Testis (tissue), 3 donors: ENCODE data around the gene OR52N2. TPM values are rescaled to one million over a fixed set of nuclear protein-coding genes. Genes with fewer than 3 reads are reported as not detected.

ENCODE experiments used
- DNase-seq: peaks from one replicate; pipeline ENCODE4 v3.0.0-alpha.2; 2019
- H3K27ac ChIP-seq, 2 donors: fragments of 200-600 bp; sonication (generic); one replicate each; pipeline ENCODE4 v1.5.1; 2019
- H3K27me3 ChIP-seq: fragments of 200-600 bp; sonication (generic); one replicate; pipeline ENCODE4 v1.5.1; 2019
- H3K36me3 ChIP-seq: fragments of 200-600 bp; sonication (generic); one replicate; pipeline ENCODE4 v1.5.1; 2017; ENCODE audit warnings: low read depth; ENCODE audit errors: missing control alignments
- H3K4me1 ChIP-seq: fragments of 200-600 bp; sonication (generic); one replicate; pipeline ENCODE4 v1.5.1; 2019
- H3K4me3 ChIP-seq, 2 donors: fragments of 200-600 bp; sonication (generic); one replicate each; pipeline ENCODE4 v1.5.1; 2017 to 2019
- H3K9me3 ChIP-seq: fragments of 200-600 bp; sonication (generic); one replicate; pipeline ENCODE4 v1.5.1; 2017
- CTCF ChIP-seq, 3 experiments: fragments of 450-650 bp in 2 of 3; fragments of 200-600 bp in 1 of 3; sonication (generic) in 1 of 3; IDR thresholded peaks; one replicate each; pipeline ENCODE4 v1.5.1; 2016 to 2019; ENCODE audit warnings: antibody characterized with exemption in 3 of 3, mild to moderate bottlenecking in 2 of 3, moderate library complexity in 1 of 3
- POLR2A ChIP-seq: fragments of 450-650 bp; IDR thresholded peaks from one replicate; pipeline ENCODE4 v1.6.1; 2017; ENCODE audit warnings: antibody characterized with exemption, mild to moderate bottlenecking, moderate library complexity
- WGBS, 2 donors: methylation state at CpG; one replicate each; pipeline ENCODE4 v1.1.5; 2018; 5-methylcytosine and 5-hydroxymethylcytosine counted together
- intact Hi-C: fragments of 100-400 bp; cut with DNase I; formaldehyde crosslinking; loops from one replicate; pipeline ENCODE4 v1.15.1; 2023; ENCODE audit warnings: low total_unique reads
- polyA plus RNA-seq: library from polyadenylated mRNA; stranded (reverse); fragments of 350-450 nt; fragmentation: Illumina TruSeq; extraction: RNeasy Lipid Tissue Mini Kit (QIAGEN cat#74804); gene quantifications from one replicate; pipeline ENCODE4 v1.2.3, GENCODE V29; 2014; ENCODE audit warnings: low read depth, low replicate concordance; ENCODE audit not compliant: insufficient read depth
- total RNA-seq, 2 donors: library from RNA; depleted of rRNA; stranded (reverse); fragments of >200 nt; gene quantifications; one replicate each; pipeline ENCODE4 v1.2.3, GENCODE V29; 2016

OR52N2 gene
- total and polyA plus RNA-seq, 3 donors from 2014 or later, result 0.44 TPM; not detected in 2

- intact Hi-C loops, result no loop called here
- DNase-seq, result no peak
- TF ChIP-seq POLR2A (no peak), CTCF (IDR thresholded peaks at IDR 0.05) (no peak)
- H3K27ac ChIP-seq, result no peak overlapping the region
- no peaks in the 10 kb centered on the region for H3K9me3 ChIP-seq
- no peaks in the 10 kb centered on the region for H3K36me3 ChIP-seq
- 67 to 74% methylated on average over 1 of the region's 1 CpG for WGBS, 2 donors
- no peak overlapping the region for H3K4me3 ChIP-seq
- H3K4me1 ChIP-seq, result no peaks in the 10 kb centered on the region
- no peaks in the 10 kb centered on the region for H3K27me3 ChIP-seq
These were observed 9.6 kb downstream of the OR52N2 start for GRCh38 chr11:5818245-5818886.

GRCh38 chr11:5831196-5831829 lies 22.6 kb downstream of the OR52N2 start:
- Histone ChIP-seq H3K36me3 (no peaks in the 10 kb centered on the region), H3K4me1 (no peaks in the 10 kb centered on the region), H3K4me3 (no peak overlapping the region), H3K27me3 (no peaks in the 10 kb centered on the region), H3K27ac (no peak overlapping the region), H3K9me3 (no peaks in the 10 kb centered on the region)
- TF ChIP-seq POLR2A (no peak), CTCF (IDR thresholded peaks at IDR 0.05) (no peak)
- no peak for DNase-seq
- intact Hi-C loops, result no loop called here
- WGBS, 2 donors, result 81% methylated on average over 6 of the region's 6 CpGs

- Histone ChIP-seq H3K27me3 (no peaks in the 10 kb centered on the region), H3K9me3 (no peaks in the 10 kb centered on the region), H3K36me3 (no peaks in the 10 kb centered on the region), H3K4me1 (no peaks in the 10 kb centered on the region), H3K4me3 (no peak overlapping the region), H3K27ac (no peak overlapping the region)
- DNase-seq, result no peak
- intact Hi-C loops, result no loop called here
- 67 to 69% methylated on average over 2 of the region's 2 CpGs for WGBS, 2 donors
- TF ChIP-seq POLR2A, result no peak
- no peak for TF ChIP-seq CTCF (IDR thresholded peaks at IDR 0.05)
These were observed 24.7 kb downstream of the OR52N2 start for GRCh38 chr11:5833446-5833845.

- Histone ChIP-seq H3K36me3 (no peaks in the 10 kb centered on the region), H3K4me3 (no peak overlapping the region), H3K27me3 (no peaks in the 10 kb centered on the region), H3K9me3 (no peaks in the 10 kb centered on the region), H3K27ac (no peak overlapping the region), H3K4me1 (no peaks in the 10 kb centered on the region)
- no peak for TF ChIP-seq CTCF (IDR thresholded peaks at IDR 0.05)
- TF ChIP-seq POLR2A, result no peak
- 87 to 90% methylated on average over 2 of the region's 2 CpGs for WGBS, 2 donors
- no peak for DNase-seq
- intact Hi-C loops, result no loop called here
These were observed 29.0 kb downstream of the OR52N2 start for GRCh38 chr11:5837695-5838094.

- no peak for TF ChIP-seq POLR2A
- TF ChIP-seq CTCF (IDR thresholded peaks at IDR 0.05), result no peak
- Histone ChIP-seq H3K36me3 (no peaks in the 10 kb centered on the region), H3K27ac (no peak within 1 kb of the TSS), H3K27me3 (no peaks in the 10 kb centered on the region), H3K4me3 (no peak within 1 kb of the TSS), H3K9me3 (no peaks in the 10 kb centered on the region), H3K4me1 (no peaks in the 10 kb centered on the region)
- intact Hi-C loops, result no loop called here
- no peak for DNase-seq
- WGBS, 2 donors, result 43 to 100% methylated on average over 1 of the region's 1 CpG
These were observed 33.1 kb downstream of the OR52N2 start, which contains the start of gene OR52E6 for GRCh38 chr11:5841797-5842196. Gene OR52E6 (minus strand): TSS chr11:5841897. CDS start chr11:5841897, 0 bp downstream.
